ENCODE data around the gene FBXL16. TPM values are rescaled to one million over a fixed set of nuclear protein-coding genes. Genes with fewer than 3 reads are reported as not detected.

The FBXL16 gene
- total and polyA plus RNA-seq, 5 donors from 2014 or later: 8.5 to 18.6 (median 9.6) TPM

GRCh38 chr16:733382-734207 is 28.0 kb upstream of the FBXL16 start:
- no peaks in the 10 kb centered on the region for H3K27me3 Mint-ChIP-seq
- Histone ChIP-seq H3K9me3 (ENCODE audit: control insufficient read depth in 2 of 2, low read length in 2 of 2) (no peaks in the 10 kb centered on the region), H3K4me1 (ENCODE audit: control insufficient read depth, insufficient read depth, low read length, poor library complexity, severe bottlenecking) (peaks cover 2% of the 10 kb centered on the region), H3K27me3 (ENCODE audit: control insufficient read depth, insufficient read depth, low read length) (no peaks in the 10 kb centered on the region), H3K36me3 (ENCODE audit: control insufficient read depth, insufficient read depth, low read length) (peaks cover 20% of the 10 kb centered on the region), H3K27ac (ENCODE audit: insufficient read depth, low read length, poor library complexity, severe bottlenecking) (no peak overlapping the region), H3K4me3 (ENCODE audit: low read depth, low read length) (no peak overlapping the region)
- DNase-seq (no peak), ATAC-seq (ENCODE audit: low read depth in 2 of 2) (peak in 1 of 2 donors; percentile 23)
- no peak overlapping the region for H3K27ac Mint-ChIP-seq
- H3K36me3 Mint-ChIP-seq: peaks cover 8% of the 10 kb centered on the region
- H3K4me3 Mint-ChIP-seq: no peak overlapping the region
- H3K9me3 Mint-ChIP-seq: no peaks in the 10 kb centered on the region
- peaks cover 0 to 11% (median 1%) of the 10 kb centered on the region in 4 donors for H3K4me1 Mint-ChIP-seq

- no peak overlapping the region for H3K4me3 ChIP-seq (ENCODE audit: low read depth, low read length)
- DNase-seq (no peak), ATAC-seq (ENCODE audit: low read depth in 2 of 2) (no peak)
- Mint-ChIP-seq H3K4me1 (peaks cover 0 to 9% (median 1%) of the 10 kb centered on the region in 4 donors), H3K27me3 (no peaks in the 10 kb centered on the region), H3K9me3 (no peaks in the 10 kb centered on the region), H3K36me3 (peaks cover 8% of the 10 kb centered on the region), H3K27ac (peak overlapping the region in 1 of 3 donors; percentile 20), H3K4me3 (no peak overlapping the region)
- peaks cover 20% of the 10 kb centered on the region for H3K36me3 ChIP-seq (ENCODE audit: control insufficient read depth, insufficient read depth, low read length)
- H3K4me1 ChIP-seq (ENCODE audit: control insufficient read depth, insufficient read depth, low read length, poor library complexity, severe bottlenecking): peaks cover 5% of the 10 kb centered on the region
- H3K27ac ChIP-seq (ENCODE audit: insufficient read depth, low read length, poor library complexity, severe bottlenecking): no peak overlapping the region
- H3K9me3 ChIP-seq (ENCODE audit: control insufficient read depth in 2 of 2, low read length in 2 of 2): no peaks in the 10 kb centered on the region
- no peaks in the 10 kb centered on the region for H3K27me3 ChIP-seq (ENCODE audit: control insufficient read depth, insufficient read depth, low read length)
These were observed 27.3 kb upstream of the FBXL16 start for GRCh38 chr16:732936-733335.

- Histone ChIP-seq H3K9me3 (ENCODE audit: control insufficient read depth in 2 of 2, low read length in 2 of 2) (no peaks in the 10 kb centered on the region), H3K4me3 (ENCODE audit: low read depth, low read length) (no peak overlapping the region), H3K27ac (ENCODE audit: insufficient read depth, low read length, poor library complexity, severe bottlenecking) (no peak overlapping the region), H3K36me3 (ENCODE audit: control insufficient read depth, insufficient read depth, low read length) (peaks cover 17% of the 10 kb centered on the region), H3K27me3 (ENCODE audit: control insufficient read depth, insufficient read depth, low read length) (no peaks in the 10 kb centered on the region), H3K4me1 (ENCODE audit: control insufficient read depth, insufficient read depth, low read length, poor library complexity, severe bottlenecking) (peaks cover 10% of the 10 kb centered on the region)
- Mint-ChIP-seq H3K27me3 (no peaks in the 10 kb centered on the region), H3K27ac (peak overlapping the region in 1 of 3 donors; percentile 20), H3K36me3 (peaks cover 8% of the 10 kb centered on the region), H3K4me3 (no peak overlapping the region), H3K4me1 (peaks cover 0 to 5% (median 1%) of the 10 kb centered on the region in 4 donors), H3K9me3 (no peaks in the 10 kb centered on the region)
- DNase-seq: no peak
- ATAC-seq (ENCODE audit: low read depth in 2 of 2): no peak
These were observed 26.7 kb upstream of the FBXL16 start for GRCh38 chr16:732332-732731.

- Mint-ChIP-seq H3K27ac (no peak overlapping the region), H3K9me3 (no peaks in the 10 kb centered on the region), H3K27me3 (no peaks in the 10 kb centered on the region), H3K36me3 (peaks cover 4% of the 10 kb centered on the region), H3K4me1 (peaks cover 0 to 5% (median 1%) of the 10 kb centered on the region in 4 donors), H3K4me3 (no peak overlapping the region)
- ATAC-seq (ENCODE audit: low read depth in 2 of 2) (no peak), DNase-seq (no peak)
- H3K9me3 ChIP-seq (ENCODE audit: control insufficient read depth in 2 of 2, low read length in 2 of 2): no peaks in the 10 kb centered on the region
- no peak overlapping the region for H3K4me3 ChIP-seq (ENCODE audit: low read depth, low read length)
- H3K27ac ChIP-seq (ENCODE audit: insufficient read depth, low read length, poor library complexity, severe bottlenecking): no peak overlapping the region
- H3K27me3 ChIP-seq (ENCODE audit: control insufficient read depth, insufficient read depth, low read length): no peaks in the 10 kb centered on the region
- H3K4me1 ChIP-seq (ENCODE audit: control insufficient read depth, insufficient read depth, low read length, poor library complexity, severe bottlenecking): peaks cover 20% of the 10 kb centered on the region
- peaks cover 13% of the 10 kb centered on the region for H3K36me3 ChIP-seq (ENCODE audit: control insufficient read depth, insufficient read depth, low read length)
These were observed 25.3 kb upstream of the FBXL16 start for GRCh38 chr16:730666-731509.

GRCh38 chr16:729768-730665 is 24.4 kb upstream of the FBXL16 start:
- Mint-ChIP-seq H3K27me3 (no peaks in the 10 kb centered on the region), H3K27ac (no peak overlapping the region), H3K4me3 (peak overlapping the region in 1 of 4 donors; percentile 11), H3K4me1 (peaks cover 0 to 8% (median 0%) of the 10 kb centered on the region in 4 donors), H3K36me3 (no peaks in the 10 kb centered on the region), H3K9me3 (no peaks in the 10 kb centered on the region)
- H3K9me3 ChIP-seq (ENCODE audit: control insufficient read depth in 2 of 2, low read length in 2 of 2): no peaks in the 10 kb centered on the region
- no peak overlapping the region for H3K4me3 ChIP-seq (ENCODE audit: low read depth, low read length)
- DNase-seq (no peak), ATAC-seq (ENCODE audit: low read depth in 2 of 2) (no peak)
- H3K27me3 ChIP-seq (ENCODE audit: control insufficient read depth, insufficient read depth, low read length): no peaks in the 10 kb centered on the region
- peaks cover 20% of the 10 kb centered on the region for H3K4me1 ChIP-seq (ENCODE audit: control insufficient read depth, insufficient read depth, low read length, poor library complexity, severe bottlenecking)
- H3K36me3 ChIP-seq (ENCODE audit: control insufficient read depth, insufficient read depth, low read length): peaks cover 9% of the 10 kb centered on the region
- no peak overlapping the region for H3K27ac ChIP-seq (ENCODE audit: insufficient read depth, low read length, poor library complexity, severe bottlenecking)

- DNase-seq: no peak
These were observed 23.5 kb upstream of the FBXL16 start for GRCh38 chr16:728890-729744.

More at GRCh38 chr16:728890-729744, 23.5 kb upstream of the FBXL16 start:
- Mint-ChIP-seq H3K4me3 (peak overlapping the region in 2 of 4 donors; percentile 55 to 62), H3K36me3 (no peaks in the 10 kb centered on the region), H3K4me1 (peaks cover 0 to 9% (median 0%) of the 10 kb centered on the region in 4 donors), H3K9me3 (no peaks in the 10 kb centered on the region), H3K27ac (no peak overlapping the region), H3K27me3 (no peaks in the 10 kb centered on the region)
- Histone ChIP-seq H3K4me1 (ENCODE audit: control insufficient read depth, insufficient read depth, low read length, poor library complexity, severe bottlenecking) (peaks cover 20% of the 10 kb centered on the region), H3K27me3 (ENCODE audit: control insufficient read depth, insufficient read depth, low read length) (no peaks in the 10 kb centered on the region), H3K36me3 (ENCODE audit: control insufficient read depth, insufficient read depth, low read length) (peaks cover 5% of the 10 kb centered on the region), H3K4me3 (ENCODE audit: low read depth, low read length) (no peak overlapping the region), H3K9me3 (ENCODE audit: control insufficient read depth in 2 of 2, low read length in 2 of 2) (no peaks in the 10 kb centered on the region), H3K27ac (ENCODE audit: insufficient read depth, low read length, poor library complexity, severe bottlenecking) (no peak overlapping the region)
- no peak for ATAC-seq (ENCODE audit: low read depth in 2 of 2)

All from CD4-positive, CD25-positive, alpha-beta regulatory T cell (primary cell).